HG03159 (cell line): Measurements from ENCODE around the gene ISLR2.
"Not testable (repeated sequence)": the region's sequence is repeated elsewhere in the genome, so short reads cannot be mapped to it uniquely, and the experiment has no call there.

Experiments
- ATAC-seq: cut with Tn5 transposase; IDR thresholded peaks from one replicate; pipeline ENCODE4 v1.9.1; 2021; ENCODE audit warnings: mild to moderate bottlenecking, moderate library complexity; ENCODE audit not compliant: unreplicated experiment

Gene ISLR2

DNA sequence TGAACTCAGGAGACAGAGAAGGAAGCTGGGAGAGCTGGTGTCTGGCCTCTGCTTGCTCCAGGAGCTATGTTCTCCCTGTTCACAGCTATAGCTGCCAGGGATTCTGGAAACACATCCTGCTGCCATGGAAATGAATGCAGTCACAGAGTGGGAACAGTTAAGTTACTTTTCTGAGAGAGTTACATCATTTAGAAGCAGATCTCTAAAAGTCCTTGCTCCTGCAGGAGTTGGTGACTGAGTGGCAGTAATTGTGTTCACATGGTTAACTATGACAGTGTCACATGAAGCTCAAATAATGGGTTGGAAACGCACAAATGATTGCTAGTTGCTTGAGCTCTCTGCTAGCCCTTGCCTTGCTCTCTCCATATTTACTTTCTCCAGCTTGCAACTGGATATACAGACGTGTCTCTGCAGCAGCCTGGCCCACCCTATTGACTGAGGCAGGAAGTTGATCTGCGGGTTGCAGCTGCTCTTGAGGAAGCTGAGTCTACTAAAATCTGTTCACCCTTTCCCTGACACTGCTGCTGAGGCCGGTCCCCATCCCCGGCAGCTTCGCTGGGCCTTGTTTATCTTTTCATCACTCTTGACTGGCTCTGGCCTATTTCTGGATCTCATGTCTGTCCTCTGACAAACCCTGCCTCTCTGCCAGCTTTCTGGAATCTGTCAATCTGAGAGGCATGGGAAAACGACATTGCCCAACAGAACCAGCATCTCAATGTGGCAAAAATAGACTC, 26.5 kb downstream of the ISLR2 start:
- ATAC-seq, result no peak

GRCh38 chr15:74157868-74158827, 27.8 kb downstream of the ISLR2 start:
- ATAC-seq, result no peak

GRCh38 chr15:74158855-74159650, 28.7 kb downstream of the ISLR2 start:
- ATAC-seq, result no peak

- ATAC-seq, result no peak
These were observed 29.4 kb downstream of the ISLR2 start for GRCh38 chr15:74159773-74160172.

DNA sequence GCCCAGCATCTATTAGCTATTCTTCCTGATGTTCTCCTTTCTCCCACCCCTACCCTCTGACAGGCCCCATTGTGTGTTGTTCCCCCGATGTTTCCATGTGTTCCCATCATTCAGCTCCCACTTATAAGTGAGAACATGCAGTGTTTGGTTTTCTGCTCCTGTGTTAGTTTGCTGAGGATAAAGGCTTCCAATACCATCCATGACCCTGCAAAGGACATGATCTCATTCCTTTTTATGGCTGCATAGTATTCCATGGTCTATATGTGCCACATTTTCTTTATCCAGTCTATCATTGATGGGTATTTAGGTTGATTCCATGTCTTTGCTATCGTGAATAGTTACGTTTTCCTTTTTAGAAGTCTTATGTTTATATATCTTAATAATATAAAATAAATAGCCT, 30.0 kb downstream of the ISLR2 start:
- ATAC-seq, result not testable (repeated sequence)

DNA sequence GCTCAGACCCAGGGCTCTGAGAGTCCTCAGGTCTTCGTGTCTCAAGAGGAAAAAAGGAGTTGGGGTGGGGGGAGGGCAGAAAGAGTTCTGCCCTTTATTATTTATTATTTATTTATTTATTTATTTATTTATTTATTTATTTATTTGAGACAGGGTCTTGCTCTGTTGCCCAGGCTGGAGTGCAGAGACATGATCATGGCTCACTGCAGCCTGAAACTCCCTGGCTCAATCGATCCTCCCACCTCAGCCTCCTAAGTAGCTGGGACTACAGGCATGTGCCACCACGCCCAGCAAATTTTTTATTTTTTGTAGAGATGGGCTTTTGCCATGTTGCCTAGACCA, 31.8 kb downstream of the ISLR2 start:
- not testable (repeated sequence) for ATAC-seq

DNA sequence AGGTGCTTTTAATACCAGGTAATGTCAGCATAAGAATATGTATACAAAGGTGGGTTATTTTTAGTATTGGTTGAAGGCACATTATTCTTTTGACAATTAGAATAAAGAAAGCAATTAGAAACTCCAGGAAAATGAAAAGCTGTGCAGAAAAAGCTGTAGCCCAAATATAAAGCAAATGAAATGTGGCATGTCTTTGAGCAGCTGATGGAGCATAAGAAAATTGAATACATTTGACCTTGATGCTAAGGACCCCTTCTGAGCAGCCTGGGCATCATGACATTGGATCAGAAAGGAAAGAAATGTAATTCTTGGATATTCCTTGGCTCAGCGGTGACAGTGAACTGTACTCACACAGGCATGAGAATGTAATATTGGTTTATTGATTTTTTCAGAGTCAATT, 35.1 kb downstream of the ISLR2 start:
- no peak for ATAC-seq

GRCh38 chr15:74167891-74168331, 37.5 kb downstream of the ISLR2 start:
- ATAC-seq, result no peak

GRCh38 chr15:74168711-74169126, 38.3 kb downstream of the ISLR2 start:
- ATAC-seq, result no peak

DNA sequence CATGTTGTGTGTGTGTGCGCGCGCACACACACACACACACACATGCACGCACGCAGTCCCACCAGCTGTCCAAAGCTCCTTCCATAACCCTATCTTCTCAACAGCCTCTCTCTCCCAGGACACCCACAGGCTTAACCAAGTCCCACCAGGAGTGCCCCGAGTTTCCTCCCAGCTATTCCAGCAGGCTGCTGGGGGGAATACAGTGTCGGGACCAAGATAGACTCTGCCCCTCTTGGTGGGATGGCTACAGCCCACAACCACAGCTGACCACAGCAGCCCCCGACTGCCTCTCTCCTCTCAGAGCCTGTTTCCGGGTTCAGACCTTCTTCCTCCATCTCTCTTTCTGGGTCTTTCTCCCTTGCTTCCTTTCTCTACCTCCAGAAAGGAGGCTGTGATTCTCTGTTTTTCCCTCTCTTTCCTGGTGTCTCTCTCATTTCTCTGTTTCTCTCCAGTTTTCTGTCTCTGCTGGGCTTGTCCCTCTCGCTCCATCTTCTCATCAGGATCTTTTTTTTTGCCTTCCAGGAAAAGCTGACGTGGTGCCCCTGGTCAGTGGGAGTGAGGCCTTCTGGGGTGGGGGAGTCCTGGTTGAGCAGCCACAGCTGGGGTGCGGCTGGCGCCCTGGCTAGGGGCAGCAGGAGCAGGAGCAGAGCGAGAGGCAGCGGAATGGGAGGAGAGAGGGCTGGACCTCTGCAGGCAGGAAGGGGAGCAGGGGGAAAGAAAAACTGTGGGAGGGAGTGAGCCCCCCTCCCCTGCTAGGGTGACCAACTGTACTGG, 39.9 kb downstream of the ISLR2 start:
- ATAC-seq, result no peak

DNA sequence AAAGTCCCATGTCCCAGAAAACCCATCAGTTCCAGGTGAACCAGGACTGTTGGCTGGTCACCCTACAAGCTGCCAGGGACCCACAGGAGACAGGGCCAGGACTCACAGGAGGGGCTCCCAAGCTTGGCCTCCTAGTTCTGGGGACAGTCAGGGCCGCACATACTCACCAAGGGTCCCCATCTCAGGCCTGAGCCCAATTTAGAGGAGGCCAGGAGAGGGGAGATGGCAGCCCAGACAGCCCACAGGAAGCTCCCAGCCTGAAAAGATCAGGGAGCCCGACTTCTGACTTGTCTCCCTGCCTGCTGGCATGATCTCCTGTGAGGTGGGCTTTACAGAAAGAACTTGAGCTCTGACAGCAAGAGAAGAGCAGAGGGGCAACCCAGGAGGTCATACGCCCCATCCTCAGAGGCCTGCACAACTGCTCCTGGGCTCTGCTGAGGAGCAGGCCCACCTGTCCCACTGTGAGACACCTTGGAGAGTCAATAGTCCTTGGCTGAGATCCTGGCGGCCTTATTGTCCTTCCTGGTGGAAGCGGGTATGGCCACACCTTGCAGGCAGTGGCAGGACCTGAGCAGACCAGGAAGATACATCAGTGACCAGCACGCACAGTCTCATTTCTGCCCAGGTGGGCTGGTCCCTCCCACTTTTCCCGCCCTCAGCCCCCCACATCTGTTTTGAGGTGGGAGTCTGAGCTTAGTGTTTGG, 40.6 kb downstream of the ISLR2 start:
- ATAC-seq, result no peak

- ATAC-seq, result no peak
These were observed 41.7 kb downstream of the ISLR2 start for GRCh38 chr15:74171965-74172541.

DNA sequence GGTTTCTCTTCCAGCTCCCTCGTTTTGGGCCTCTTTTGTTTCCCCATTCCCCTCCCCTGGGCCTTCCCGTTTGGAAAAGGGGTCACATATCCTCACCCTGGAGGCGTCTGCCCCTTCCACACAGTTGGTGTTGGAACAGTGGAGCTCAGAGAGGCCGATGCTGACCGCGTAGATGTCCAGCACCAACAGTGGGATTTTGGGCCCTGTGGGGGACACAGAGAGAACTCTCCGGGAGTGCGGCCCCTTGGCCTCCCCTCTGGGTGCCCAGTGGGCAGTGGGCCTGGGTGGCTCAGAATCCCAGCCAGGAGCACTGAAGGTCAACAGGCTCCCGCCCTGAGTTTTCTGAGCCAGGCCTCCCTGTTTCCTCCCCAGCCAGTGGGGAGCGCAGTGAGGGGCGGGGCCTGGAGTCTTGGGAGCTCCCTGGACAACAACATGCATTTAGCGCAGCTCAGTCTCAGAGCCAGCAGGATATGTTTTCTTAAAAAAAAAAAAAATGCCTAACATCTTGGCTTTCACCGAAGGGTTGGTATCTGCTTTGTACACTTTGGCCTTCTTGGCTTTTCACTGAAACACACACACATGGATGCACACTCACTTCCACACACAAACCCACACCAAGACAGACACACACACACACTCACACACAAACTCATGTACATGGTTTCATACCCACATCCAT, 42.5 kb downstream of the ISLR2 start:
- no peak for ATAC-seq

- no peak for ATAC-seq
These were observed 43.2 kb downstream of the ISLR2 start, which contains the start of gene ISLR for GRCh38 chr15:74173380-74174218. ISLR (plus strand) TSS chr15:74173710; CDS start chr15:74174859, 1,149 bp downstream.

GRCh38 chr15:74174219-74174957, 44.0 kb downstream of the ISLR2 start:
- no peak for ATAC-seq

GRCh38 chr15:74174958-74175253, 44.5 kb downstream of the ISLR2 start:
- ATAC-seq, result no peak
